Heart right ventricle (tissue), 16 donors: Measurements from ENCODE around the gene UIMC1. TPM values are rescaled to one million over a fixed set of nuclear protein-coding genes. Genes with fewer than 3 reads are reported as not detected.

Experiments
- ATAC-seq, 8 donors: fragments of 200-7000 bp; cut with Tn5 transposase; one replicate each; pipeline ENCODE4 v1.9.1; 2020; ENCODE audit warnings: mild to moderate bottlenecking in 8 of 8, moderate library complexity in 8 of 8, moderate number of reproducible peaks in 1 of 8
- DNase-seq, 2 donors: peaks; one replicate each; pipeline ENCODE4 v3.0.0-alpha.2; 2020
- H3K27ac ChIP-seq, 10 donors: fragments of 200-600 bp; sonication (generic) in 2 of 10; one replicate each; pipeline versions ENCODE4 v1.5.0 to v1.8.0; 2020 to 2022; ENCODE audit warnings: mild to moderate bottlenecking in 3 of 10
- H3K27me3 ChIP-seq, 7 donors: fragments of 200-600 bp; one replicate each; pipeline ENCODE4 v1.8.0; 2021 to 2022; ENCODE audit warnings: mild to moderate bottlenecking in 2 of 7
- H3K36me3 ChIP-seq, 9 donors: fragments of 200-600 bp; sonication (generic) in 1 of 9; one replicate each; pipeline versions ENCODE4 v1.5.0 to v1.8.0; 2020 to 2022; ENCODE audit warnings: mild to moderate bottlenecking in 2 of 9
- H3K4me1 ChIP-seq, 9 donors: fragments of 200-600 bp; sonication (generic) in 1 of 9; one replicate each; pipeline versions ENCODE4 v1.5.0 to v1.8.0; 2020 to 2022; ENCODE audit warnings: mild to moderate bottlenecking in 4 of 9
- H3K4me3 ChIP-seq, 10 donors: fragments of 200-600 bp; sonication (generic) in 2 of 10; one replicate each; pipeline versions ENCODE4 v1.5.0 to v1.8.0; 2020 to 2022; ENCODE audit warnings: mild to moderate bottlenecking in 7 of 10, moderate library complexity in 2 of 10
- H3K9me3 ChIP-seq, 11 donors: fragments of 200-600 bp in 10 of 11; sonication (generic) in 2 of 11; one replicate each; pipeline versions ENCODE4 v1.5.0 to v1.8.0; 2013 to 2022; ENCODE audit warnings: mild to moderate bottlenecking in 2 of 11, control low read depth in 1 of 11, moderate library complexity in 1 of 11
- WGBS, 2 donors: extraction: QIAGEN DNeasy Blood & Tissue Kit; methylation state at CpG; one replicate each; pipeline ENCODE4 v1.1.7; 2013; ENCODE audit warnings: inconsistent platforms in 1 of 2; 5-methylcytosine and 5-hydroxymethylcytosine counted together
- intact Hi-C, 10 donors: fragments of 100-400 bp; cut with DNase I; formaldehyde crosslinking; loops; one replicate each; pipeline versions ENCODE4 v1.11.1 to v1.14.2; 2022
- polyA plus RNA-seq, 2 donors: library from polyadenylated mRNA; stranded (reverse); fragments of 200-250 nt; gene quantifications; one replicate each; pipeline ENCODE4 v1.2.3, GENCODE V29; 2013
- total RNA-seq, 10 donors: library from RNA; stranded (reverse); fragmentation: NEBNext Ultra II Directional in 3 of 10; extraction: Animal tissue kit (Norgen Biotek cat#: 25700) in 3 of 10; gene quantifications; one replicate each; pipeline versions ENCODE4 v1.2.1 to v1.2.4, GENCODE V29; 2021 to 2023
- TF ChIP-seq, protein P1 (sequence below), 9 donors: fragments of 200-600 bp; sonication (generic) in 2 of 9; IDR thresholded peaks; one replicate each; pipeline versions ENCODE4 v1.5.0 to v1.8.0; 2021 to 2022; ENCODE audit warnings: antibody characterized with exemption in 9 of 9, mild to moderate bottlenecking in 5 of 9, moderate library complexity in 1 of 9
- donor health status: Arrhythmogenic right ventricular cardiomyopathy.
- donor health status: ischemic (EF 13 %, LVEDD 7.1; RV severe dilation, severe dysfunction).
- donor health status: healthy with polysubstance abuse.
- donor health status: DM: no; HTN: yes; CAD: no.
- donor health status: DM: no; HTN: no; CAD: no.
- donor health status: ischemic (EF 25% LVEDD 6.9; RV normal size, moderate dysfunction).
- donor health status: ischemic (EF 25% LVEDD 5.7; RV mildly dilated, moderate dysfunction).
- donor health status: healthy.
- donor health status: DM: yes; HTN: yes; CAD: no.
- donor health status: Ischemic cardiomyopathy.
- donor health status: ischemic (EF 35%, LVEDD 5.7; RV mildly dilated, moderate dysfunction).
- donor health status: nonischemic (EF 11% LVEDD 7.7; RV severe dilation, severe dysfunction).
- donor health status: DM: yes; HTN: yes; CAD: no.
- donor health status: PGD.
- donor health status: ischemic (EF 29% LVEDD 5.4; RV normal size, mild dysfunction).
- donor health status: nonischemic (EF 23%, LVEDD 6.1; RV moderate dilation, normal function).

The UIMC1 gene
- total and polyA plus RNA-seq, 12 donors: 24.0 to 45.5 (median 35.3) TPM

DNA sequence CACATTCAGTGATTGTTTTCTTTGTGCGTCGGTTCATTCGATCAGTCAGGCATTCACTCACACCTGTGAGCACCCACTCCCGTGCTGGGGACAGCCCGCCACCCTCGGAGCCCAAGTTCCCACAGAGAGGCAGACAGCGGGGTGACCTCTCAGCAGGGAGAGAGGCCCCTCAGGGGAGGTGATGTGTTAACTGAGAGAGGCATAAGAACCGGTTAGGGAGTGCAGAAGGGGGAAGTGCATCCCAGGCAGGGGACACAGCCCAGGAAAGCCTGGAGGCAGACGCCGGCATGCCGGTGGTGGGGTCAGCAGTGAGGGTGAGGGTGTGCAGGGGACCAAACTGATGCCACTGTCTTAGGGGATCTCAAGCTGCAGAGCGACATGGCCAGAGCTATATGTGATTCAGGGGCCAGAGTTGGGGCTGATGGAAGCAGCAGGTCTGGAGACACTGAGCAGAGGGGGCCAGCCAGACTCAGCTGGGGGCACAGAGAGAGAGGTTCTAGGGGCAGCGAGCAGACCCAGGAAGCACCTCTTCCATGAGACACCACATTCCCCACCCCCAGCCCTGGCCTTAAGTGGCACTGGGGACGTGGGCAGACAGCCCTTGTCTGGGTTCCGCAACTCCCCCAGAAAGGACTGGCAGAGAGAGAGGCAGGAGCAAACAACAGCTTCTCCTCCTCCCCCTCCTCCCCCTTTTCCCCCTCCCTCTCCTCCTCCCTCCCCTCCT, 143.4 kb downstream of the UIMC1 start:
- H3K4me1 ChIP-seq: no peaks in the 10 kb centered on the region
- H3K4me3 ChIP-seq: no peak overlapping the region
- H3K9me3 ChIP-seq: no peaks in the 10 kb centered on the region
- intact Hi-C loops: no loop called here
- TF ChIP-seq, protein P1, sequence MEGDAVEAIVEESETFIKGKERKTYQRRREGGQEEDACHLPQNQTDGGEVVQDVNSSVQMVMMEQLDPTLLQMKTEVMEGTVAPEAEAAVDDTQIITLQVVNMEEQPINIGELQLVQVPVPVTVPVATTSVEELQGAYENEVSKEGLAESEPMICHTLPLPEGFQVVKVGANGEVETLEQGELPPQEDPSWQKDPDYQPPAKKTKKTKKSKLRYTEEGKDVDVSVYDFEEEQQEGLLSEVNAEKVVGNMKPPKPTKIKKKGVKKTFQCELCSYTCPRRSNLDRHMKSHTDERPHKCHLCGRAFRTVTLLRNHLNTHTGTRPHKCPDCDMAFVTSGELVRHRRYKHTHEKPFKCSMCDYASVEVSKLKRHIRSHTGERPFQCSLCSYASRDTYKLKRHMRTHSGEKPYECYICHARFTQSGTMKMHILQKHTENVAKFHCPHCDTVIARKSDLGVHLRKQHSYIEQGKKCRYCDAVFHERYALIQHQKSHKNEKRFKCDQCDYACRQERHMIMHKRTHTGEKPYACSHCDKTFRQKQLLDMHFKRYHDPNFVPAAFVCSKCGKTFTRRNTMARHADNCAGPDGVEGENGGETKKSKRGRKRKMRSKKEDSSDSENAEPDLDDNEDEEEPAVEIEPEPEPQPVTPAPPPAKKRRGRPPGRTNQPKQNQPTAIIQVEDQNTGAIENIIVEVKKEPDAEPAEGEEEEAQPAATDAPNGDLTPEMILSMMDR (IDR thresholded peaks at IDR 0.05): no peak
- ATAC-seq (no peak), DNase-seq (no peak)
- H3K27ac ChIP-seq: no peak overlapping the region
- no peaks in the 10 kb centered on the region for H3K36me3 ChIP-seq
- 16 to 22% methylated on average over 15 of the region's 15 CpGs for WGBS, 2 donors
- peaks cover 0 to 82% (median 69%) of the 10 kb centered on the region in 7 donors for H3K27me3 ChIP-seq

DNA sequence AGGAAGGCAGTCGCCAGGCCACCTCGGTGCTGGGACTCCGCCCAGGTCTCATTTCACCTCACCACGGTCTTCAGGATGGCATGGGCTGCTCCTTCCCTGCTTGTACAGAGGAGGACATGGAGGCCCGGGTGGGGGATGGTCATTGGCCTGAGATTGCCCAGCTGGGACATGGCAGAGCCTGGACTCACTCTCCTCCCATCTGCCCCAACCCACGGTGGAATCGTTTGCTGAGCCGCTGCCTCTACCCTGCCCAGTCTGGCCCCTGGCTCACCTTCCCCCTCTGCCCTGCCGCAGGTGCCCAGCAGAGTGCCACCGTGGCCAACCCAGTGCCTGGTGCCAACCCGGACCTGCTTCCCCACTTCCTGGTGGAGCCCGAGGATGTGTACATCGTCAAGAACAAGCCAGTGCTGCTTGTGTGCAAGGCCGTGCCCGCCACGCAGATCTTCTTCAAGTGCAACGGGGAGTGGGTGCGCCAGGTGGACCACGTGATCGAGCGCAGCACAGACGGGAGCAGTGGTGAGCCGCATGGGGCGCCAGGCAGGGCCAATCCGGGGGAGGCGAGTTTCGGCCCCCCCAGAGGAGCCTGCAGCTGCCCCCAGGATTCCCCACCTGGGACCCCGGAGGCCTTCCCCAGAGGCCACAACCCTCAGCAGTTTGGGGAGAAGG, 144.1 kb downstream of the UIMC1 start:
- intact Hi-C loops: no loop called here
- no peak overlapping the region for H3K4me3 ChIP-seq
- no peak overlapping the region for H3K27ac ChIP-seq
- no peaks in the 10 kb centered on the region for H3K36me3 ChIP-seq
- DNase-seq (no peak), ATAC-seq (no peak)
- TF ChIP-seq, protein P1 (IDR thresholded peaks at IDR 0.05): no peak
- 64 to 70% methylated on average over 27 to 28 of the region's 28 CpGs for WGBS, 2 donors
- no peaks in the 10 kb centered on the region for H3K9me3 ChIP-seq
- no peaks in the 10 kb centered on the region for H3K4me1 ChIP-seq
- H3K27me3 ChIP-seq: peaks cover 0 to 74% (median 62%) of the 10 kb centered on the region in 7 donors

DNA sequence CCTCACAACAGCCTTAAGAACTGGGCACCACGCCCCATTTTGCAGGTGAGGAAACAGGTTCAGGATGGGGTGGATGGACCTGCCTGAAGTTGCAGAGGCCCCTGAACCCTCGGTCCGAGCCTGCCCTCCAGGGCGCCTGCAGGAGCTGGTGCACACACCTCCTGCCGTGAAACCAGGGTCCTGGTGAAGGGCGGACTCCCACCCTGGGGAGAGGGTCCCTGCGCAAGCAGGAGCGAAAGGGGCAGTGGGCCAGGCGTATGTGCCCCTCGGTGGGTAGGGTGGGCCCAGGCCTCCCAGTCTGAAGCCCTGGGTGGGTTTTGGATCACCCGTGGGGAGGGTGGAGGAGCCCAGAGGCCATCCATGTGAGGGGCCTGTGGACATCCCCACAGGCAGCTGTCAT, 145.3 kb downstream of the UIMC1 start:
- no peak overlapping the region for H3K27ac ChIP-seq
- no peaks in the 10 kb centered on the region for H3K9me3 ChIP-seq
- intact Hi-C loops: no loop called here
- H3K27me3 ChIP-seq: peaks cover 0 to 67% (median 50%) of the 10 kb centered on the region in 7 donors
- WGBS, 2 donors: 86% methylated on average over 11 of the region's 11 CpGs
- no peak overlapping the region for H3K4me3 ChIP-seq
- ATAC-seq: no peak
- TF ChIP-seq, protein P1 (IDR thresholded peaks at IDR 0.05): no peak
- no peaks in the 10 kb centered on the region for H3K4me1 ChIP-seq
- no peaks in the 10 kb centered on the region for H3K36me3 ChIP-seq
- DNase-seq: no peak

DNA sequence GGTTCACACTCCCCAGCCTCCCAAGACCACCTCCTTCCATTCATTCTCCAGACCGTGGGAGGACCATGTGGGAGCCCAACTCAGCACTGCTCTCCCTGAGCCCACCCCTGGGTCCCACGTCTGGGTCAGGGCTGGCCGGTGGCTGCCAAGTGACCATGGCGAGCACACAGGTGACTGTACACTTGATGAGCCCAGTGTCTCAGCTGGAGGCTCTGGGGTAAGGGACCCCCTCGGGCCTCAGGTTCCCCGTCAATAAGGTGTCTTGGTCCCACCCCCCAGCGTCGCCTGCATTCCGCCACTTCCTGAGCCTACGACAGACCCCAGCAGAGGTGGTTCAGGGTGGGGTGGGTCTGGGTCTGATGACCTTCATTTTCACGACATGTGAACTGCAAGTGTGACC, 146.2 kb downstream of the UIMC1 start:
- Histone ChIP-seq H3K27ac (no peak overlapping the region), H3K4me1 (no peaks in the 10 kb centered on the region), H3K9me3 (no peaks in the 10 kb centered on the region), H3K27me3 (peaks cover 0 to 66% (median 44%) of the 10 kb centered on the region in 7 donors), H3K4me3 (no peak overlapping the region), H3K36me3 (no peaks in the 10 kb centered on the region)
- intact Hi-C loops: no loop called here
- TF ChIP-seq, protein P1 (IDR thresholded peaks at IDR 0.05): no peak
- DNase-seq: no peak
- 69 to 81% methylated on average over 11 of the region's 11 CpGs for WGBS, 2 donors
- no peak for ATAC-seq
